CD4-positive, alpha-beta T cell treated with Interferon alpha-2 for 1 hour (primary cell): ENCODE measurements around the gene CCDC33.
"Not testable (repeated sequence)": the region's sequence is repeated elsewhere in the genome, so short reads cannot be mapped to it uniquely, and the experiment has no call there.

Source experiments
- DNase-seq, 2 donors: peaks; one replicate each; pipeline ENCODE4 v3.0.0-alpha.2; 2020 to 2022

The CCDC33 gene

DNA sequence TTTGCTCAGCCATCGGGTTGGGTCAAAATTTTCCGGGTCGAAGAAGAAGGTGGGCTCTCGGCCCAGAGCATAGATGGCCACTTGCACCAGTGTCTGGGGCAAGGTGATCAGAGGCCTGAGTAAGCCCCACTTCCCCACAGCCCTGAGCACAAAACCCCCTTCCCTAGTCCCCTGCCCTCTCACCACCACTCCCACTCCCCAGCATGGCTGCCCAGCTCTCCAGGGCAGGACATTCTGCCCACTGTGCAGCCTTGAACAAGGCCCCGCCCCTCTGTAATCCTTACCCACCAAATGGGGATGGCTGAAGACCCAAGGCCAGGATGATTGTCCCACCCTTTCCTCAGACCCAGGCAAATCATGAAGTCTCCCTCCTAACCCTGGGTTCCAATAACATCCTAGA is 102.5 kb downstream of the CCDC33 start:
- no peak for DNase-seq

DNA sequence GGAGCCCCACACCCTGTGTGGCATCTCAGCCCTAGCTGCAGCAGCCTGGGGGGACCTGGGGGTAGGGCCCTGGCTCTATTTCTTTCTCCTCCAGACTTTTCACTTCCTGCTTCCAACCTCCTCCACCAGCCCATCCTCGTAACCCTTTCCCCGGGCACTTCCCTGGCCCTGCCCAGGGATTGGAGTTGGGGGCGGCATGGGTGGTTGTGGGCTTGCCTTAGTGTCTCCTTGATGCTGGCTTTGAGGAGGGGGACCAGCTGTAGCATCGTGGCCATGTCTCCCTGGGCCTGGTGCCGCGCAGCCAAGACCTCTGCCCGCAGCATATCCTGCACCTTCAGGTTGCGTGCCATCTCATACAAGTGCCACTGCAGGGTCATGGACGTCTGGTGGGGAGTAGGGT is 103.2 kb downstream of the CCDC33 start:
- no peak for DNase-seq

DNA sequence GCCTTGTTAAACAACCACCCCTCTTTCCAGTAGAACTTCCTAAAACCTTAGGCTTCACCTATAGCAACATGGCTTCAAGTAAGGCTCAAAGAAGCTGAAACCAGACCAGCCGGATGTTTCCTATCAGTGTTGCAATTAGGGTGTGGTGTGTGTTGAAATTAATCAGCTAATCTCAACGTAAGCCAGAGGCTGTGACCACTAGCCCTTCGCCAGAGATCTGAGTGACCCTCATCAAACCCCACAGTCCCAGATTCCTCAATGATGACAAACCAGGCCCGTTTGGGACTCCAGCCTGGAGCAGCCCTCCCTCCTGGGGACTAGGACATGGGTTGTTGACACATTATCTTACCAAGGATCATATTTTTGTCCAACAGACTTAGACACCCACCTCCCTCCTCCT is 104.0 kb downstream of the CCDC33 start:
- DNase-seq = no peak

DNA sequence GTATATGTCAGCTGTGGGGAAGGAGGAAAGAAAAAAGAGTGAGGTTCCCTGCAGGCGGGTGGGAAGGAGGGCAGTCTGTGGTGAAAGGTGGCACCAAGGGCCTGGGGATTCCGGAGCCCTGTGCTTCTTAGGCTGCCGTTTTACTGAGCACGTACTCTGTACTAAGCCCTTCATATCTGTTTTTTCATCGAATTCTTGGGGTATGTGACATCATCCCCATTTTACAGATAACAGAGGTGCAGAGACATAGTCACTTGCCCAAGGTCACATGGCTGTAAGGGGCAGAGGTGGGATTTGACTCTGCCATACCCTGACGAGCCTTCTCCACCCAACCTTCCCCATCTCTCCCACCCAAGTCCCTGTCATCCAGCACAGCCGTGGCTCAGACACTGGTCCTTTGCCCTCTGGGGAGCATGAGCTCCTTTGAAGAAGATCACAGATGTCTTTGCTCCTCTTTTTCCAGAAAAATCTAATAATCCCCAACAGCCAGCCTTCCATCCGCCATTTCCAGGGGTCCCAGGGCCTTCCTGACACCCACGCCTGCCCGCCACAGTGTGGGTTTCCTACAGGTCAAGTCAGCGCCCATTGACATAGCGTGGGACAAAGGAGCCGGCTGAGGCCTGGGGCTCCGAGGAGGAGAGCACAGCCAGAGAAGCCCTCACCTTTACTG is 107.1 kb downstream of the CCDC33 start:
- DNase-seq = no peak

DNA sequence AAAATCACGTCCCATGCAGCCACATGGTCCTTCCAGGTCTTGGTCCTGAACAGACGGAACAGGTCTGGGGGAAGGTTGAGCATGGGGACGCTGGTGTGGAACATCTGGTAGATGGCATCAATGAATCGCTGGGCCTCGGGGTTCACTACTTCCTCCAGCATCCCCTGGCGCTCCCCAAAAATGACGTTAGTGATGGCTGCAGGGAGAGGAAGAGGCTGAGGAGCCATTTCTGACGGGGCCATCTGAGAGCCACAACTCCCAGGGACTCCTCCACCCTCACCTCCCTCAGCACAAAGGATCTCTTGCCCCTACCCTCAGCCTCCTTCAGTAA is 107.6 kb downstream of the CCDC33 start:
- DNase-seq = no peak

DNA sequence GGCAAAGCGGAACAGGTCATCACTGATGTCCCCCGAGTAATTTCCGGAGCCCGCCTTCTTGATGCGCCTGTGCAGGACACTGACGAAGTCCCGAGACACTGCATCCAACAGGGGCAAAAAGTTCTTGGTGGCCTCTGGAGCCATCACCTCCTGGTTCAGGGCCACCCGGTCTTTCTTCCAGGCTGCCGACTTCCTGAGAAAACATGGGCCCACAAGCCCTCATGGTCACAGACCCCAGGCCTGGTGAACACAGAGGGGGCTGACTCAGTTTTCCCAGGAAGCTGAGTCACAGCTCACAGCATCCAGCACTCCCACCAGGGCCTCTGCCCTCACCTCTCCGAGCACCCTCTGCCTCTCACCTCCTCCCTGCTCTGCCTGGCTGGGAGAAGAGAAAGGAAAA is 108.9 kb downstream of the CCDC33 start:
- DNase-seq = no peak

DNA sequence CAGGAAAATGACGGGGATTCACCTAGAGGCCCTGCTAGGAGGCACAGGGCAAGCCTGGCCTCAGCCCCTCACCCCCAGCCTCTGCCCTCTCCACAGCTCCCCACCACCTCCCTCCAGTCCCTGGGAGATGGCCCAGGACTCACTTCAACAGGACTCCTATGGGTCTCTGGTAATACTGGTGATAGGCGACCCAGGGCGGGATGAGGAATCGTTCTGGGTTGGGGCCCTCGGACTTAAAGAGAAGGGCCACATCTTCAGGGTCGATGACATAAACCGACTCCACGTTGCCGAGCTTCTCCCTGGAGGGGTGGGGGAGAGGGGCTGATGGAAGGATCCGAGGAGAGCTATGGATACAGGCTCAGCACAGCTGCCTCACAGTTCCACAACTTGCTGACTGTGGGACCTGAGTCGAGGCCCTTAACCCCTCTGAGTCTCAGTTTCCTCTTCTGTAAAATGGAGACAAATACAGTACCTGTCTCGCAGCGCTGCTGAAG is 111.7 kb downstream of the CCDC33 start:
- DNase-seq = no peak

DNA sequence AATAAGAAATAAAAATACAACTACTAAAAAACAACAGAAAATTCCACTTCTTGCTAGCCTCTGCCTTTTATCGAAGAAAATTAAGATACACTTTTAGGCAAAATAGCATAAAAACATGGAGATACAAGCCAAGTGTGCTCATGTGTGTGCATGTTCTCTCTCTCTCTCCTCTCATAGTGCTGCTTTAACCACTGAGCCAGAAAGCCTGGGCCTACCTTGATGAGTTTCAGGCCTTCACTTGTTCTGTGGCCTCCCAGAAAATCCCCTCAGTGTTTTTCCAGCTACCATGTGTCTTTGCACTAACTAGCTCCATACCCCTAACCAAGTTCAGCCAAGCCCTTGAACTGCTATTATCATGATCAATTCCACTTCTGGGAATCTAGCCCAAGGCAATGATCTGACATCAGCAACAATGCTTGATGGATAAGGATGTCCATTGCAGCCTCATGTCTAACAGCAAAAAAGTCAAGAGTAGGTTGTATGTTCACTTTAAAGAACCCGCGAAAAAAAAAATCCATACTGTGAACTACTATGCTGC is 113.2 kb downstream of the CCDC33 start:
- no peak for DNase-seq

DNA sequence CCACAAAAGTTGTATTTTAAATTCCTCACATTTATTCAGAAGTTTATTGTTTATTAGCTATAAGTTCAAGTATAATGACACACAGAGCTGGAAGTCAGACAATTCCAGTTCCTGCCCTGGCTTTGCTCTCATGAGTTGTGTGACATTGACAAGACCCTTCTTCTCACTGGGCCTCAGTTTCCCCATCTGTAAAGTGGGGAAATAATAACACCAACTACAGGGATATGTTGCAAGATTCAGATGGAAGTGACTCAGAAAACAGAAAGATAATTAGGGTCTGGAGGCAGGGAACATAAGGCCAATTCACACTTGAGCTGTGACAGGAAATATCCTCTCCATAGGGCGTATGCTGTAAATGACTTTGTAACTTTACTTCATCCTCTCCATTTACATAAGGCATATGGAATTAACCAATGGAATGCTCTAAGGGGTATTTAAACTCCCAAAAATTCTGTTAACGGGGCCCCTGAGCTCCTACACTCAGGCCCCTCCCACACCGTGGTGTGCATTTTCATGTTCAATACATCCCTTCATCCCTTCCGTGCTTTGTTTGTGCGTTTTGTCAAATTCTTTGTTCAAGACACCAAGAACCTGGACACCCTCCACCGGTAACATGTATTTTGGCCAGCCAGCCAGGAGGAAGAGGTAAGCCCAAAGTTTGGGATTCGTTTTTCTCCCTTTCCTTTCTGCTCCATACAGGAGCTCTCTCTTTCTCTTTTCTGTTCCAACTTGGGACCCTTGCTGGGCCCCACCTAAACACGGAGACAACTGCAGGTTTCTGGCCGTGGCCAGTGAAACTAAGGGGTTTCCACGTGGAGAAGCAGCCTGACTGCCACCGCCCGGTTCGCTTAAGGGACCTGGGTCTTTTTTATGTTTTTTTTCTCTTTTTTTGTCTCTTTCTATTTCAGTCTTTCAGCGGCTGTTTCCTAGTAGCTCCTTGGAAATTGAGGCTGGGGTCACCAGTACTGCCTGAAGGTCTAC is 114.5 kb downstream of the CCDC33 start:
- no peak for DNase-seq

DNA sequence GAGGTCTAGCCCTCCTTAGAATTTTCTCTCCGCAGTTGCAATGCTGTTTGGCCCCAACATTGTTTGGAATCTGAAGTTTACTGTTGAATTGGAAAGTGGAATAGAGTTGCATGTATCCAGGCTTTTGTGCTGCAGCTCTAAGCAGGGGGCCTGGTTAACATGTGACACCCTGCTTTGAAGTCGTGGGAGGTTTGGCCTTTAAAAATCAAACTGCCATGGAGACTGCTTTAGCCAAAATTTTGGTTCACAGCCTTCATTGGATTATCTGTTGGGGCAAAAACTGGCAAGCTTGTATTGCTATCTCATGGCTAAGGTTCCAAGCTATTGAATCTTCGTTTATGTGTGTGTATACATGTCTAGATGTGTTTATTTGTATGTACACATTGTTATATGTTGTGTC is 115.5 kb downstream of the CCDC33 start:
- DNase-seq = no peak

DNA sequence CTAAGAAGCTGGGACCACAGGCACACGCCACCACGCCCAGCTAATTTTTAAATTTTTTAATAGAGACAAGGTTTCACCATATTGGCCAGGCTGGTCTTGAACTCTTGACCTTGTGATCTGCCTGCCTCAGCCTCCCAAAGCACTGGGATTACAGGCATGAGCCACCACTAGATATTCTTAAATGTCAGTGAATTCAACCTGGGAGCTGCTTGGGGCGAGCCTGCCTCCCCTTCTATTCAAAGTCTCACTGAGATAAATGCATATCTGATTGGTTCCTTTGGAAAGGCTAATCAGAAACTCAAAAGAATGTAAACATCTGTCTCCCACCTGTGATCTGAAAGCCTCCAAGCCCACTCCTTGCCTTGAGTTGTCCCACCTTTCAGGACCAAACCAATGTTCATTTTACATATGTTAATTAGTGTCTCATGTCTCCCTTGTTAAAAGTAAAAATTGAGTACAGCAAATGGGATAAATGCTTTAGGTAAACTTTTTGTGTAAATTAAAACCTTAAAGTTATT is 116.3 kb downstream of the CCDC33 start:
- DNase-seq = no peak

DNA sequence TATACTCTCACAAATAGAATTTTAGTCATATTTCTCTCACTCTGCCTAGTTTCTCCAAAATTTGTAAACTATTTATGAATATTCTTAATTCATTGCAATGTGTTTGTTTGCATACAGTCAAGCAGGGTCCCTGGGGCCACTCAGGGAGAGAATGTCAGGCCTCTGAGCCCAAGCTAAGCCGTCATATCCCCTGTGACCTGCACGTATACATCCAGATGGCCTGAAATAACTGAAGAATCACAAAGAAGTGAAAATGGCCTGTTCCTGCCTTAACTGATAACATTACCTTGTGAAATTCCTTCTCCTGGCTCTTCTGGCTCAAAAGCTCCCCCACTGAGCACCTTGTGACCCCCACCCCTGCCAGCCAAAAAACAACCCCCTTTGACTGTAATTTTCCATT is 117.9 kb downstream of the CCDC33 start:
- not testable (repeated sequence) for DNase-seq

DNA sequence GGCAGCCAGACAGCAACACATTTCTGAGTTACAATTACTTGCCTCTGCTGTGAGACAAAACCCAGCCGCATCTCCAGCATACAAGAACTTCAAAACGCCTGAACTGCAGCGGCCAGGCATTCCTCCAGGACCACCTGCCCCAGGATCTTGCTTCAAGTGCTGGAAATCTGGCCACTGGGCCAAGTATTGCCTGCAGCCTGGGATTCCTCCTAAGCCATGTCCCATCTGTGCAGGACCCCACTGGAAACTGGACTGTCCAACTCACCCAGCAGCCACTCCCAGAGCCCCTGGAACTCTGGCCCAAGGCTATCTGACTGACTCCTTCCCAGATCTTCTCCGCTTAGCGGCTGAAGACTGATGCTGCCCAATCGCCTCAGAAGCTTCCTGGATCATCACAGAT is 119.9 kb downstream of the CCDC33 start:
- DNase-seq = not testable (repeated sequence)

DNA sequence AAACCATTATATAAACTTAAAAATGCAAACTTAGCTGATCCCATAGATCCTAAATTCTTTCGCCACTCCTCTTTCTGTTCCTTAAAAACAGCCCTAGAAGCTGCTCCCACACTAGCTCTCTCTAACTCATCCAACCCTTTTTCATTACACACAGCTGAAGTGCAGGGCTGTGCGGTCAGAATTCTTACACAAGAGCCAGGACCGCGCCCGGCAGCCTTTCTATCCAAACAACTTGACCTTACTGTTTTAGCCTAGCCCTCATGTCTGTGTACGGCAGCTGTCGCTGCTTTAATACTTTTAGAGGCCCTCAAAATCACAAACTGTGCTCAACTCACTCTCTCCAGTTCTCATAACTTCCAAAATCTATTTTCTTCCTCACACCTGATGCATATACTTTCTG is 121.4 kb downstream of the CCDC33 start:
- not testable (repeated sequence) for DNase-seq

DNA sequence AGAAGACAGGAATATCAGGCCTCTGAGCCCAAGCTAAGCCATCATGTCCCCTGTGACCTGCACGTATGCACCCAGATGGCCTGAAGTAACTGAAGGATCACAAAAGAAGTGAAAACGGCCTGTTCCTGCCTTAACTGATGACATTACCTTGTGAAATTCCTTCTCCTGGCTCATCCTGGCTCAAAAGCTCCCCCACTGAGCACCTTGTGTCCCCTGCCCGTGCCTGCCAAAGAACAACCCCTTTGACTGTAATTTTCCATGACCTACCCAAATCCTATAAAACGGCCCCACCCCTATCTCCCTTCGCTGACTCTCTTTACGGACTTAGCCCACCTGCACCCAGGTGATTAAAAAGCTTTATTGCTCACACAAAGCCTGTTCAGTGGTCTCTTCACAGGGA is 123.2 kb downstream of the CCDC33 start:
- DNase-seq = not testable (repeated sequence)

DNA sequence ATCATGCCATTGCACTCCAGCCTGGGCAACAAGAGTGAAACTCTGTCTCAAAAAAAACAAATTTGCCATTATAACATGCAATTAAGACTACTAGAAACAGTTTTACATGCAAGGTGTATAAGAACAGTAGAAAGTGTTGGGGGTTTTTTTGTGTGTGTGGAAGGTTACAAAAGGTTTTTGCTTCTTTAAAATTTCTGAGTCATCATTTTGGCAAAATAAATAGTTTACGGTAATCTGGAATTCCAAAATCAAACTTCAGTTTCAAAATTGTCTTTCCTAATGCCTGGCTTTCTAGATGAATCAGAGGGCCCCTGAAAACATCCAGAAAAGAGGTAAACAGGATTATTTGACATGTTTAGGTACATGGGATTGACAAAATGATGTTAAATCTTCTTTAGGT is 124.7 kb downstream of the CCDC33 start:
- not testable (repeated sequence) for DNase-seq

DNA sequence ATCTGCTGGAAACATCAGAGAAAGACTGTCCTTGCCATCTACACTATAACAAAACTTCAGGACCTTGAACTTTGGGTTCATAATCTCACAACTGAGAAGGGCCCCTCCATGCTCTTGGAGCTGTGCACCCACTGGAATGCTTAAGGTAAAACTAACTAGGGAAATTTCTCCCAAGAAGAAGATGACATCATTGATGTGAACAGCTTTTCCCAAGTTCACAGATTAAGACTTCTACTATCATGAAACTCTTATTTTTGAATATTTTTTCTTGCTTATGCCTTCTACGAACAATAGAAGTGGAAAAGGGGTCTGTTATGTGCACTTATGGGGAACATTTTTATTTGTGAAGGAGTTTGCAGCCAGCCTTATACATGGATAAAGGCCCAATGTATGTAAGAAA is 126.4 kb downstream of the CCDC33 start:
- no peak for DNase-seq

DNA sequence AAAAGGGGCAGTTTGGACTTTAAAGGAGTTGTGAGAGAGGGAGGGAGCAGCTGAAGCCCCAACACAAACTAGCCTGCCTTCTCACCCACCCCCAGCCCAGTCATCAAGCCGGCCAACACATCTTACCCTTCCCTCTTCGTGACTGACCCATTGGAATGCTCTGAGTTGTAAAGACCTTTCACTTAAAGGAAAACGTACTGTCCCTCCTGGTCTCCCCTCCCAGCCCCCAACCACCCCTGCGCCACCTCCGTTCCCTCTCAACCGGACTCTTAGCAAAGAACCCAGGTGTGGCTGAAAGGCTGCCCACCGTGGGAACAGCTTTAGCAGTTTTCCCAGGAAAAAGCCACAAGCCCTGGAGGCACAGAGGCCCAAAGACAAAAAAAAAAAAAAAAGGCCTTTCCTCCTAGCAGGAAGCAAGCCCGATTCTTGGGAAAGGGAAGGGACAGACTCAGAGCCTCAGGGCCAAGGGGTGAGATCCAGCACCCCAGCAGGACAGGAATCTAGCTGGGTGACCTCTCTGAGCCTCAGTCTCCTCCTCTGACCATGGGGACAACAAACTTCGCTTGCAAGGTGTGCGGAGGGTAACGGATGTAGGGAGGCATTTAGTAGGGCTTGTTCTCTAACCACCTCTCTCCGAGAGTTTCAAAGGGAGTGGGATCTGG is 128.9 kb downstream of the CCDC33 start:
- no peak for DNase-seq

DNA sequence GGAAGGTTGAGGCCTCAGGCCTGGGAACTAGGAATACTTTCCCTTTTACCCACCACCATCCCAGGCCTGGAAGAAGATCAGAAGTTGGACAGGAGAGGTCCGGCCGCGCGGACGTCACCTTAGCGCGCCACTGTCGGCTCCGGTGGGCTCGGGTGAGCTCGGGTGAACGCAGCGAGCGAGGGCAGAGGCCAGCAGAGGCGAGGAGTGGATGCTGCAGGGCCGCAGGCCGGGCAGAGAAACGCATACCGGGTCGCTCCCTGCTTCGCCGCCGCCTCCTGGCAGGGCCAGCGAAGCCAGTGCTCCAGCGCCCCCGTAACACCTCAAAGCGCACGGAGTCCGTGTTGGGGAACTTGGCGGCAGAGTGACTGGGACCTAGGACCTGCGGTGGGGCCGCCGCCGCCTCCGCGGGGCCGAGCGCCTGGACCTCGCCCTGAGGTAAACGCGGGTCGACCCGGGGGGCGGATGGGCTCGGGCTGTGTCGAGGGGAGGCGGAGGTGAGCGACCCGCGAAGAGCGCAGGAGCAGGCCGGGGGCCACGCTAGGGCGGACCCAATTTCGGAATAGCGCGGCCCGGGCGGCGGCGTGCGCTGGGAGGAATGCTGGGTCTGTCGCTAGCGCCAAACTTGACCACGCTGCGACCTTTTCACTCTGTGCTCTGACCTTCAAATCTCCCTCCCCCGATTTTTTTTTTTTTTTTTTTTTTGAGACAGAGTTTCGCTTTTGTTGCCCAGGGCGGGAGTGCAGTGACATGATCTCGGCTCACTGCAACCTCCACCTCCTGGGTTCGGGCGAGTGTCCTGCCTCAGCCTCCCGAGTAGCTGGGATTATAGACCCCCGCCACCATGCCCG is 129.7 kb downstream of the CCDC33 start:
- DNase-seq = no peak

DNA sequence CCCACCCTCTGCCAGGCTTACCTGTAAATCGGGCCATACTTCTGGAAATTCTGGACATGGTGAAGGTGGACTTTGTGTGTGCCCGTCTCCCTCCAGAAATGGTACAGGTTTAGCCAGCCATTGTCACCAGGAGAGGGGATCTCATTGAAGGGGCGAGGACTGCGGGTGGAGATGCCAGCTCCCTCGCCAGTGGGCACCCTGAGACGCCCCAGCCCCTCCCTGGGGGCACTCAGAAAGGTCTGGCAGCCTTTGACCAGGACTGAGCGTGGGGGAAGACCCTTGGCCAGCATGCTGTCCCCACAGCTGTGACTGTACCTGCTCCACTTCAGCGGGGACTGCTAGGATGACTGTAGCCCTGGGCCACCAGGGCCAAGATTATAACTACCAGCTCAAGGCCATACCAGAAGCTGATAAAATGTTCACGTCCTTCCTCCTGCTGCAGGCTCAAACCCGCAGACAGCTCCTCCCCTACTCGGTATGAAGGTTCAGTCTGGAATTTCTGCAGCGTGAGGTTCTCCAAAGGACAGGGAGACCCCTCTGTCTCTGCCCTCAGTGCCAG is 131.2 kb downstream of the CCDC33 start, which contains the start of gene CYP11A1:
Gene CYP11A1, minus strand, starts transcription at position 351 of the 559 bp plus-strand sequence. Its CDS starts 61 bp downstream, at position 290.
- DNase-seq = no peak

DNA sequence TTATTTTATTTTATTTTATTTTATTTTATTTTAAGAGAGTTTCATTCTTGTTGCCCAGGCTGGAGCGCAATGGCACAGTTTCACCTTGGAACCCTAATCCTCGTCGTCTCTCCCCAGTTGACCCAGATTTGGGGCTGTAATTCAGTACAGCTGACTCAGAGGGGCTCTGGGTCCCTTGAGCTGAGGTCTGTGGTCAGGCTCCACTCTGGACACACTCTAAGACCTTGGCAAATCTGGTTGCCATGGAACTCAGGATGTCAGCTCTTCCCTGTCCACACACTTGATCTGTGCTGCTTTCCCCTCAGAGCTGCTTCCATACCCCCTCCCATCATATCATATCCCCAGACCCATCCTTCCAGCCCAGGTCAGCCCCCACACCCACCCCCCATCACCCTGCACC is 132.0 kb downstream of the CCDC33 start:
- no peak for DNase-seq
